ENCODE data around the gene LEF1. TPM values are rescaled to one million over a fixed set of nuclear protein-coding genes. Genes with fewer than 3 reads are reported as not detected.

Gene LEF1
- polyA plus RNA-seq, 4 donors, result 53.5 to 81.4 (median 75.9) TPM

- no peak for DNase-seq (ENCODE audit: low read depth in 4 of 4, low spot score in 3 of 4)
Observed at GRCh38 chr4:108152980-108153379, 15.8 kb downstream of the LEF1 start.

- no peak for DNase-seq (ENCODE audit: low read depth in 4 of 4, low spot score in 3 of 4)
Observed at GRCh38 chr4:108149588-108150380, 18.9 kb downstream of the LEF1 start.

- DNase-seq (ENCODE audit: low read depth in 4 of 4, low spot score in 3 of 4), result no peak
Observed at GRCh38 chr4:108148316-108148715, 20.4 kb downstream of the LEF1 start.

- DNase-seq (ENCODE audit: low read depth in 4 of 4, low spot score in 3 of 4), result no peak
Observed at GRCh38 chr4:108146819-108147218, 21.9 kb downstream of the LEF1 start.

- no peak for DNase-seq (ENCODE audit: low read depth in 4 of 4, low spot score in 3 of 4)
Observed at GRCh38 chr4:108146336-108146735, 22.4 kb downstream of the LEF1 start.

- DNase-seq (ENCODE audit: low read depth in 4 of 4, low spot score in 3 of 4), result no peak
Observed at GRCh38 chr4:108144451-108144850, 24.3 kb downstream of the LEF1 start.

GRCh38 chr4:108143515-108143914 is 25.2 kb downstream of the LEF1 start:
- DNase-seq (ENCODE audit: low read depth in 4 of 4, low spot score in 3 of 4), result no peak

GRCh38 chr4:108142870-108143269 is 25.9 kb downstream of the LEF1 start:
- DNase-seq (ENCODE audit: low read depth in 4 of 4, low spot score in 3 of 4), result no peak

GRCh38 chr4:108141213-108141950 is 27.4 kb downstream of the LEF1 start:
- DNase-seq (ENCODE audit: low read depth in 4 of 4, low spot score in 3 of 4), result no peak

- DNase-seq (ENCODE audit: low read depth in 4 of 4, low spot score in 3 of 4), result no peak
Observed at GRCh38 chr4:108140328-108140727, 28.4 kb downstream of the LEF1 start.

GRCh38 chr4:108139089-108139488 is 29.6 kb downstream of the LEF1 start:
- DNase-seq (ENCODE audit: low read depth in 4 of 4, low spot score in 3 of 4), result no peak

- DNase-seq (ENCODE audit: low read depth in 4 of 4, low spot score in 3 of 4), result no peak
Observed at GRCh38 chr4:108135549-108136209, 33.1 kb downstream of the LEF1 start.

GRCh38 chr4:108130955-108131354 is 37.8 kb downstream of the LEF1 start:
- DNase-seq (ENCODE audit: low read depth in 4 of 4, low spot score in 3 of 4), result no peak

GRCh38 chr4:108129196-108129595 is 39.5 kb downstream of the LEF1 start:
- no peak for DNase-seq (ENCODE audit: low read depth in 4 of 4, low spot score in 3 of 4)

- DNase-seq (ENCODE audit: low read depth in 4 of 4, low spot score in 3 of 4), result no peak
Observed at GRCh38 chr4:108126806-108127205, 41.9 kb downstream of the LEF1 start.

- DNase-seq (ENCODE audit: low read depth in 4 of 4, low spot score in 3 of 4), result no peak
Observed at GRCh38 chr4:108120789-108121188, 47.9 kb downstream of the LEF1 start.

- DNase-seq (ENCODE audit: low read depth in 4 of 4, low spot score in 3 of 4), result no peak
Observed at GRCh38 chr4:108119199-108119800, 49.4 kb downstream of the LEF1 start.

GRCh38 chr4:108118505-108118904 is 50.2 kb downstream of the LEF1 start:
- DNase-seq (ENCODE audit: low read depth in 4 of 4, low spot score in 3 of 4), result no peak

GRCh38 chr4:108117418-108118182 is 51.1 kb downstream of the LEF1 start:
- peak in 1 of 4 donors; percentile 20 for DNase-seq (ENCODE audit: low read depth in 4 of 4, low spot score in 3 of 4)

GRCh38 chr4:108116423-108117168 is 52.1 kb downstream of the LEF1 start:
- DNase-seq (ENCODE audit: low read depth in 4 of 4, low spot score in 3 of 4), result no peak

Data from right renal pelvis (tissue), 4 donors.